NCI-H774 (cell line): ENCODE measurements around the gene B3GAT3.
A peak's percentile ranks its signal among the peaks of the same experiment; 100 is the strongest.
"Not testable (repeated sequence)": the region's sequence is repeated elsewhere in the genome, so short reads cannot be mapped to it uniquely, and the experiment has no call there.

Experiments
- DNase-seq: peaks from one replicate; lab custom pipeline; 2025; lab: John Stamatoyannopoulos, UW

The B3GAT3 gene

GRCh38 chr11:62645946-62646824 is 24.4 kb upstream of the B3GAT3 start, which contains the start of gene GANAB:
Gene GANAB, minus strand, starts transcription at chr11:62646613. Its CDS starts 14 bp downstream, at chr11:62646599.
- peak; percentile 98 for DNase-seq

GRCh38 chr11:62645671-62645945 is 23.8 kb upstream of the B3GAT3 start:
- no peak for DNase-seq

GRCh38 chr11:62644220-62644619 is 22.4 kb upstream of the B3GAT3 start:
- no peak for DNase-seq

GRCh38 chr11:62632492-62632891 is 10.7 kb upstream of the B3GAT3 start:
- DNase-seq: no peak

GRCh38 chr11:62627713-62628112 is 5.9 kb upstream of the B3GAT3 start:
- no peak for DNase-seq

- DNase-seq: no peak
Observed at GRCh38 chr11:62622476-62623089, 797 bp upstream of the B3GAT3 start.

- no peak for DNase-seq
Observed at GRCh38 chr11:62621027-62621566, 689 bp downstream of the B3GAT3 start.

- DNase-seq: not testable (repeated sequence)
Observed at GRCh38 chr11:62616957-62617356, 4.8 kb downstream of the B3GAT3 start.

GRCh38 chr11:62615521-62615920 is 6.3 kb downstream of the B3GAT3 start:
- no peak for DNase-seq

GRCh38 chr11:62614275-62614674 is 7.5 kb downstream of the B3GAT3 start:
- DNase-seq: no peak

GRCh38 chr11:62613291-62613778 is 8.5 kb downstream of the B3GAT3 start:
- no peak for DNase-seq

GRCh38 chr11:62612366-62613290 is 9.2 kb downstream of the B3GAT3 start, which contains the start of the genes EML3 and ROM1:
Gene EML3, minus strand, starts transcription at chr11:62612775. Its CDS starts 318 bp downstream, at chr11:62612457.
Gene ROM1, plus strand, starts transcription at chr11:62613257. Its CDS starts 25 bp downstream, at chr11:62613282.
- peak; percentile 79 for DNase-seq

- no peak for DNase-seq
Observed at GRCh38 chr11:62611705-62612365, 10.0 kb downstream of the B3GAT3 start.

GRCh38 chr11:62610814-62611704 is 10.7 kb downstream of the B3GAT3 start:
- DNase-seq: no peak

GRCh38 chr11:62610403-62610802 is 11.4 kb downstream of the B3GAT3 start:
- DNase-seq: no peak

- DNase-seq: no peak
Observed at GRCh38 chr11:62608776-62609175, 13.0 kb downstream of the B3GAT3 start.

- DNase-seq: no peak
Observed at GRCh38 chr11:62607714-62608113, 14.1 kb downstream of the B3GAT3 start.

- no peak for DNase-seq
Observed at GRCh38 chr11:62605902-62606301, 15.9 kb downstream of the B3GAT3 start.

- DNase-seq: no peak
Observed at GRCh38 chr11:62605467-62605866, 16.3 kb downstream of the B3GAT3 start.

- no peak for DNase-seq
Observed at GRCh38 chr11:62604460-62605120, 17.2 kb downstream of the B3GAT3 start.
